H1 (cell line): ENCODE measurements around the gene MRPL20. TPM values are rescaled to one million over a fixed set of nuclear protein-coding genes. Genes with fewer than 3 reads are reported as not detected.
A peak's percentile ranks its signal among the peaks of the same experiment; 100 is the strongest.

ENCODE experiments used
- CTCF ChIA-PET: fragments of 300-600 bp; sonication (Branson Sonifier 250); formaldehyde crosslinking; loops from one replicate; lab custom pipeline; 2021; ENCODE audit not compliant: partially characterized antibody; lab: Charles Lee
- POLR2A ChIA-PET: fragments of 300-600 bp; sonication (Branson Sonifier 250); formaldehyde crosslinking; loops from one replicate; lab custom pipeline; 2021; ENCODE audit warnings: inconsistent platforms; ENCODE audit not compliant: partially characterized antibody; lab: Charles Lee
- DNase-seq, 2 experiments: peaks; one replicate each; pipeline versions ENCODE4 v3.0.0 to v3.0.0-alpha.2; 2010 to 2022; ENCODE audit warnings: low spot score in 2 of 2, low read depth in 1 of 2, mixed read lengths in 1 of 2
- FAIRE-seq: peaks from 2 replicates; lab custom pipeline; 2011; peaks lifted over from hg19 to GRCh38; lab: Jason Lieb, UNC
- H2AFZ ChIP-seq: 2 replicates; pipeline ENCODE4 v1.8.1; 2012; ENCODE audit warnings: low read length, inconsistent platforms
- H2AK5ac ChIP-seq: 2 replicates; pipeline ENCODE4 v1.6.1; 2013; ENCODE audit warnings: low read depth, low read length
- H2BK120ac ChIP-seq: replicated peaks from 2 replicates; pipeline ENCODE3; 2013; ENCODE audit warnings: low read depth, low read length, inconsistent platforms
- H2BK12ac ChIP-seq: 2 replicates; pipeline ENCODE4 v1.6.1; 2013; ENCODE audit warnings: low read depth, low read length
- H2BK15ac ChIP-seq: 2 replicates; pipeline ENCODE4 v1.6.1; 2013; ENCODE audit warnings: low read length
- H2BK20ac ChIP-seq: 2 replicates; pipeline ENCODE4 v1.6.1; 2013; ENCODE audit warnings: low read length
- H2BK5ac ChIP-seq: 2 replicates; pipeline ENCODE4 v1.6.1; 2013; ENCODE audit warnings: low read depth, low read length
- H3K14ac ChIP-seq: 2 replicates; pipeline ENCODE4 v1.6.1; 2013; ENCODE audit warnings: inconsistent platforms; ENCODE audit not compliant: insufficient read length
- H3K18ac ChIP-seq: 2 replicates; pipeline ENCODE4 v1.6.1; 2013; ENCODE audit warnings: low read length; ENCODE audit errors: extremely low read depth
- H3K23ac ChIP-seq: 2 replicates; pipeline ENCODE4 v1.6.1; 2013; ENCODE audit warnings: inconsistent platforms; ENCODE audit not compliant: insufficient read length
- H3K23me2 ChIP-seq: 2 replicates; pipeline ENCODE4 v1.6.1; 2013; ENCODE audit warnings: low read depth, low read length
- H3K27ac ChIP-seq: 2 replicates; pipeline ENCODE4 v1.6.1; 2011; ENCODE audit warnings: low read depth, low read length, inconsistent platforms
- H3K27me3 ChIP-seq, 4 experiments: replicated peaks in 1 of 4; 1 replicate in 1 of 4; 2 replicates in 3 of 4; pipeline versions ENCODE4 v1.6.1 to v1.8.1; 2011 to 2013; ENCODE audit warnings: low read length in 3 of 4, mild to moderate bottlenecking in 3 of 4, inconsistent platforms in 2 of 4, mixed read lengths in 2 of 4, moderate library complexity in 1 of 4; ENCODE audit not compliant: control insufficient read depth in 3 of 4, insufficient read depth in 3 of 4; ENCODE audit errors: extremely low read depth in 1 of 4
- H3K36me3 ChIP-seq, 4 experiments: 2 replicates each; pipeline versions ENCODE4 v1.6.1 to v1.8.1; 2011 to 2013; ENCODE audit warnings: mild to moderate bottlenecking in 4 of 4, low read length in 3 of 4, moderate library complexity in 2 of 4, control low read depth in 1 of 4, inconsistent platforms in 1 of 4; ENCODE audit not compliant: insufficient read depth in 4 of 4, control insufficient read depth in 2 of 4
- H3K4ac ChIP-seq: replicated peaks from 2 replicates; pipeline ENCODE3; 2013; ENCODE audit warnings: low read length, low read depth, mixed read lengths, inconsistent platforms; ENCODE audit not compliant: insufficient read length
- H3K4me1 ChIP-seq, 4 experiments: replicated peaks in 1 of 4; 1 replicate in 1 of 4; 2 replicates in 3 of 4; pipeline versions ENCODE4 v1.6.1 to v1.8.1; 2011 to 2013; ENCODE audit warnings: low read length in 3 of 4, inconsistent platforms in 2 of 4, mixed read lengths in 1 of 4; ENCODE audit not compliant: insufficient read depth in 4 of 4, control insufficient read depth in 3 of 4
- H3K4me2 ChIP-seq, 2 experiments: 2 replicates each; pipeline versions ENCODE4 v1.6.1 to v1.8.1; 2011 to 2013; ENCODE audit warnings: low read depth in 2 of 2, low read length in 2 of 2, control low read depth in 1 of 2, inconsistent platforms in 1 of 2, mild to moderate bottlenecking in 1 of 2; ENCODE audit not compliant: insufficient read depth in 1 of 2
- H3K4me3 ChIP-seq, 4 experiments: fragments of 200-600, 300-600 bp in 1 of 4; sonication (generic), shearing (Covaris generic), sonication (Bioruptor Twin) in 1 of 4; 2 replicates each; pipeline versions ENCODE4 v1.5.1 to v1.8.1; 2011 to 2016; ENCODE audit warnings: low read length in 4 of 4, low read depth in 3 of 4, control low read depth in 2 of 4, inconsistent platforms in 2 of 4, mild to moderate bottlenecking in 2 of 4, mixed read lengths in 1 of 4, moderate library complexity in 1 of 4; ENCODE audit not compliant: insufficient read depth in 2 of 4; ENCODE audit errors: extremely low read depth in 1 of 4
- H3K56ac ChIP-seq: replicated peaks from 2 replicates; pipeline ENCODE3; 2013; ENCODE audit warnings: low read depth, mild to moderate bottlenecking, mixed read lengths, low read length, inconsistent platforms; ENCODE audit not compliant: insufficient read length
- H3K79me1 ChIP-seq: 2 replicates; pipeline ENCODE4 v1.6.1; 2013; ENCODE audit warnings: low read depth, low read length, control low read depth
- H3K79me2 ChIP-seq, 2 experiments: 2 replicates each; pipeline versions ENCODE4 v1.6.1 to v1.8.1; 2012 to 2013; ENCODE audit warnings: low read length in 2 of 2, mild to moderate bottlenecking in 2 of 2, inconsistent platforms in 1 of 2; ENCODE audit not compliant: insufficient read depth in 2 of 2, control insufficient read depth in 1 of 2
- H3K9ac ChIP-seq, 4 experiments: replicated peaks in 1 of 4; 1 replicate in 1 of 4; 2 replicates in 3 of 4; pipeline versions ENCODE4 v1.6.1 to v1.8.1; 2011 to 2013; ENCODE audit warnings: low read depth in 3 of 4, low read length in 3 of 4, control low read depth in 2 of 4, mild to moderate bottlenecking in 2 of 4, moderate library complexity in 2 of 4, inconsistent platforms in 1 of 4; ENCODE audit errors: extremely low read depth in 1 of 4
- H3K9me3 ChIP-seq, 2 experiments: 2 replicates each; pipeline versions ENCODE4 v1.6.1 to v1.8.1; 2012 to 2013; ENCODE audit warnings: mild to moderate bottlenecking in 2 of 2, moderate library complexity in 2 of 2, control low read depth in 1 of 2, inconsistent platforms in 1 of 2, low read depth in 1 of 2, low read length in 1 of 2, mixed read lengths in 1 of 2; ENCODE audit not compliant: insufficient read depth in 2 of 2
- H4K20me1 ChIP-seq, 2 experiments: replicated peaks in 1 of 2; 2 replicates each; pipeline versions ENCODE3 to v1.8.1; 2011 to 2013; ENCODE audit warnings: inconsistent platforms in 2 of 2, low read length in 2 of 2, mild to moderate bottlenecking in 1 of 2; ENCODE audit not compliant: insufficient read depth in 2 of 2, control insufficient read depth in 1 of 2
- H4K5ac ChIP-seq: 2 replicates; pipeline ENCODE4 v1.6.1; 2013; ENCODE audit warnings: low read length, low read depth, mixed read lengths, inconsistent platforms; ENCODE audit not compliant: insufficient read length
- H4K8ac ChIP-seq: 2 replicates; pipeline ENCODE4 v1.8.0; 2013; ENCODE audit warnings: mild to moderate bottlenecking, moderate library complexity, low read length, inconsistent platforms; ENCODE audit not compliant: insufficient read depth; ENCODE audit errors: extremely low read depth
- H4K91ac ChIP-seq: replicated peaks from 2 replicates; pipeline ENCODE3; 2013; ENCODE audit warnings: low read length, mixed read lengths, inconsistent platforms; ENCODE audit not compliant: insufficient read length
- HDAC2 ChIP-seq, 2 experiments: fragments of 300-600 bp in 1 of 2; sonication (generic) in 1 of 2; IDR thresholded peaks; 2 replicates each; pipeline ENCODE4 v1.6.1; 2011 to 2012; ENCODE audit warnings: low read depth in 2 of 2, low read length in 2 of 2, mild to moderate bottlenecking in 2 of 2, moderate library complexity in 2 of 2, borderline replicate concordance in 1 of 2, inconsistent platforms in 1 of 2
- KDM5A ChIP-seq: fragments of 200-600 bp; IDR thresholded peaks from 2 replicates; pipeline ENCODE4 v1.7.1; 2012; ENCODE audit warnings: mild to moderate bottlenecking, low read length, inconsistent platforms, mixed read lengths
- RNF2 ChIP-seq: fragments of 200-900, 300-1000 bp; sonication (generic); IDR thresholded peaks from 2 replicates; pipeline ENCODE4 v1.7.1; 2016; ENCODE audit warnings: borderline replicate concordance, low read depth, mild to moderate bottlenecking, antibody characterized with exemption, low read length; ENCODE audit not compliant: poor library complexity, severe bottlenecking; ENCODE audit errors: missing control alignments
- SIN3A ChIP-seq, 2 experiments: IDR thresholded peaks in 1 of 2; conservative IDR thresholded peaks in 1 of 2; 2 replicates each; pipeline ENCODE4 v1.6.1; 2011 to 2012; ENCODE audit warnings: low read length in 2 of 2, improper control_type of control experiment in 1 of 2, low read depth in 1 of 2, mild to moderate bottlenecking in 1 of 2
- WGBS, 2 experiments: shearing (Covaris generic) in 1 of 2; methylation state at CpG; one replicate each; pipeline versions ENCODE4 v1.1.6 to v1.1.7; 2013 to 2015; ENCODE audit warnings: low lambda C conversion rate in 2 of 2, mixed read lengths in 2 of 2, inconsistent platforms in 1 of 2, low coverage in 1 of 2, missing lambda C conversion rate in 1 of 2; ENCODE audit not compliant: insufficient replicate concordance in 2 of 2, insufficient coverage in 1 of 2, insufficient read length in 1 of 2; ENCODE audit errors: extremely low coverage in 1 of 2, missing lambda C conversion rate in 1 of 2; 5-methylcytosine and 5-hydroxymethylcytosine counted together
- polyA plus RNA-seq, 7 experiments: library from polyadenylated mRNA; depleted of rRNA in 3 of 7; stranded (reverse) in 5 of 7; unstranded in 2 of 7; fragments of >200 nt in 5 of 7; fragments of 200-250 nt in 2 of 7; gene quantifications; 1 replicate in 5 of 7; 2 replicates in 1 of 7; 4 replicates in 1 of 7; pipeline versions ENCODE4 v1.2.1 to v1.2.3, GENCODE V29; 2011 to 2013; ENCODE audit warnings: missing spikeins in 2 of 7, mixed read lengths in 2 of 7
- total RNA-seq: library from RNA; stranded (reverse); fragmentation: NEBNext Ultra II Directional; extraction: Animal tissue kit (Norgen Biotek cat#: 25700); gene quantifications from 2 replicates; pipeline ENCODE4 v1.2.1, GENCODE V29; 2021
- TF ChIP-seq, protein P1 (sequence below), 3 experiments: IDR thresholded peaks; 1 replicate in 2 of 3; 2 replicates in 1 of 3; pipeline versions ENCODE4 v1.5.1 to v1.6.1; 2011; ENCODE audit warnings: low read length in 3 of 3, mild to moderate bottlenecking in 3 of 3, inconsistent platforms in 2 of 3, low read depth in 1 of 3, moderate library complexity in 1 of 3; ENCODE audit not compliant: insufficient read depth in 1 of 3; ENCODE audit errors: control extremely low read depth in 1 of 3
- TF ChIP-seq, protein P2 (sequence below): IDR thresholded peaks from 2 replicates; pipeline ENCODE4 v1.6.1; 2012; ENCODE audit warnings: low read length, inconsistent platforms

The MRPL20 gene
- total and polyA plus RNA-seq, 2 of the 8 experiments (the other 6 are each of a cell fraction or from before 2014, with no cell fraction given) = 126 to 151 TPM

DNA sequence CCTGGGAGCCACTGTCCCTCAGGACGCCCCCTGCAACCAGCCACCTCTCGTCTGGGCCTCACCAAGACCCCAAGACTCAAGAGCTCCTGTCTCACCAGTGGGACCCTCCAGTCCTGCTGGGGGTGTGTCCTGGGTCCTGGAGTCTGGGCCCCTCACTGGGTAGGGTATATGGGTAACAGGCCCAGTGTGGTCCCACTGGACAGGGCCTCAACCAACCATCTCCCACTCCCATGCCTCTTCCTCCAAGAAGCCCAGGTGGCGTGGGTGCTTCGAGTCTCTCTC lies 27.7 kb upstream of the MRPL20 start:
- Histone ChIP-seq H2AK5ac (no peak overlapping the region), H4K20me1 (peaks cover 4 to 7% of the 10 kb centered on the region in 2 experiments), H3K79me2 (peaks cover 0 to 8% of the 10 kb centered on the region in 2 experiments; a peak in 1 of 4 replicates), H2BK120ac (no peak overlapping the region), H4K8ac (peak overlapping the region; percentile 86), H3K4ac (no peak overlapping the region), H3K79me1 (no peaks in the 10 kb centered on the region), H3K4me3 (peak overlapping the region; percentile 21 to 72 (median 59); a peak in 5 of 8 replicates), H3K18ac (peak overlapping the region; percentile 86), H2BK20ac (0 out of 2 replicates have a peak overlapping the region, but pooled peaks have one; percentile 13), H3K36me3 (peaks cover 0 to 7% (median 0%) of the 10 kb centered on the region in 4 experiments; a peak in 1 of 8 replicates), H3K27me3 (peaks cover 0 to 3% (median 0%) of the 10 kb centered on the region in 4 experiments; a peak in 2 of 7 replicates), H3K23ac (no peak overlapping the region), H3K4me2 (peak overlapping the region; percentile 54 to 94), H3K56ac (no peak overlapping the region), H3K27ac (0 out of 2 replicates have a peak overlapping the region, but pooled peaks have one; percentile 17), H4K5ac (peak overlapping the region; percentile 15), H2BK15ac (peak overlapping the region; percentile 73; the same call in 1 of the 2 replicates), H3K9me3 (no peaks in the 10 kb centered on the region), H3K9ac (no peak overlapping the region; a peak in 1 of 7 replicates), H3K23me2 (peaks cover 18% of the 10 kb centered on the region; the same call in 1 of the 2 replicates), H2BK12ac (peak overlapping the region; percentile 69), H3K14ac (no peak overlapping the region), H2AFZ (no peak overlapping the region), H4K91ac (peak overlapping the region; percentile 99), H3K4me1 (peaks cover 0 to 59% (median 42%) of the 10 kb centered on the region in 4 experiments; a peak in 6 of 7 replicates), H2BK5ac (peak overlapping the region; percentile 95; the same call in 1 of the 2 replicates)
- 60% methylated on average over 4 of the region's 4 CpGs; no CpG with 5 or more reads in 1 of the 2 experiments for WGBS, 2 experiments
- FAIRE-seq = no peak
- ChIA-PET CTCF (interaction anchor here (1.1 to 2.1 kb wide), 5 partner anchors 16 to 33 kb away, joined by 3 to 9 read pairs (median 5); no protein-coding TSS in a partner anchor), POLR2A (interaction anchor here (1.1 to 22.9 kb wide), 11 partner anchors 12 to 105 kb away, joined by 3 to 515 read pairs (median 4); partner anchors contain the start of genes ANKRD65, CCNL2 and MRPL20)
- DNase-seq = peak in 1 of 2 experiments; percentile 69
- TF ChIP-seq, protein P1, sequence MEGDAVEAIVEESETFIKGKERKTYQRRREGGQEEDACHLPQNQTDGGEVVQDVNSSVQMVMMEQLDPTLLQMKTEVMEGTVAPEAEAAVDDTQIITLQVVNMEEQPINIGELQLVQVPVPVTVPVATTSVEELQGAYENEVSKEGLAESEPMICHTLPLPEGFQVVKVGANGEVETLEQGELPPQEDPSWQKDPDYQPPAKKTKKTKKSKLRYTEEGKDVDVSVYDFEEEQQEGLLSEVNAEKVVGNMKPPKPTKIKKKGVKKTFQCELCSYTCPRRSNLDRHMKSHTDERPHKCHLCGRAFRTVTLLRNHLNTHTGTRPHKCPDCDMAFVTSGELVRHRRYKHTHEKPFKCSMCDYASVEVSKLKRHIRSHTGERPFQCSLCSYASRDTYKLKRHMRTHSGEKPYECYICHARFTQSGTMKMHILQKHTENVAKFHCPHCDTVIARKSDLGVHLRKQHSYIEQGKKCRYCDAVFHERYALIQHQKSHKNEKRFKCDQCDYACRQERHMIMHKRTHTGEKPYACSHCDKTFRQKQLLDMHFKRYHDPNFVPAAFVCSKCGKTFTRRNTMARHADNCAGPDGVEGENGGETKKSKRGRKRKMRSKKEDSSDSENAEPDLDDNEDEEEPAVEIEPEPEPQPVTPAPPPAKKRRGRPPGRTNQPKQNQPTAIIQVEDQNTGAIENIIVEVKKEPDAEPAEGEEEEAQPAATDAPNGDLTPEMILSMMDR (IDR thresholded peaks at IDR 0.05; ENCODE audit: control extremely low read depth in 1 of 3, insufficient read depth in 1 of 3, low read depth in 1 of 3, low read length in 3 of 3) = no peak
- TF ChIP-seq KDM5A (no peak), RNF2 (no peak), SIN3A (conservative IDR thresholded peaks at IDR 0.05 in 1 of 2, IDR thresholded peaks at IDR 0.05 in 1 of 2; ENCODE audit: low read depth in 1 of 2, low read length in 2 of 2) (no peak), HDAC2 (IDR thresholded peaks at IDR 0.05; ENCODE audit: borderline replicate concordance in 1 of 2, low read depth in 2 of 2, low read length in 2 of 2) (no peak)
- TF ChIP-seq, protein P2, sequence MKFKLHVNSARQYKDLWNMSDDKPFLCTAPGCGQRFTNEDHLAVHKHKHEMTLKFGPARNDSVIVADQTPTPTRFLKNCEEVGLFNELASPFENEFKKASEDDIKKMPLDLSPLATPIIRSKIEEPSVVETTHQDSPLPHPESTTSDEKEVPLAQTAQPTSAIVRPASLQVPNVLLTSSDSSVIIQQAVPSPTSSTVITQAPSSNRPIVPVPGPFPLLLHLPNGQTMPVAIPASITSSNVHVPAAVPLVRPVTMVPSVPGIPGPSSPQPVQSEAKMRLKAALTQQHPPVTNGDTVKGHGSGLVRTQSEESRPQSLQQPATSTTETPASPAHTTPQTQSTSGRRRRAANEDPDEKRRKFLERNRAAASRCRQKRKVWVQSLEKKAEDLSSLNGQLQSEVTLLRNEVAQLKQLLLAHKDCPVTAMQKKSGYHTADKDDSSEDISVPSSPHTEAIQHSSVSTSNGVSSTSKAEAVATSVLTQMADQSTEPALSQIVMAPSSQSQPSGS = no peak
